Heart right ventricle (tissue), 16 donors: ENCODE data around the gene SMYD3. TPM values are rescaled to one million over a fixed set of nuclear protein-coding genes. Genes with fewer than 3 reads are reported as not detected.

Source experiments
- ATAC-seq, 8 donors: fragments of 200-7000 bp; cut with Tn5 transposase; one replicate each; pipeline ENCODE4 v1.9.1; 2020; ENCODE audit warnings: mild to moderate bottlenecking in 8 of 8, moderate library complexity in 8 of 8, moderate number of reproducible peaks in 1 of 8
- DNase-seq, 2 donors: peaks; one replicate each; pipeline ENCODE4 v3.0.0-alpha.2; 2020
- H3K27ac ChIP-seq, 10 donors: fragments of 200-600 bp; sonication (generic) in 2 of 10; one replicate each; pipeline versions ENCODE4 v1.5.0 to v1.8.0; 2020 to 2022; ENCODE audit warnings: mild to moderate bottlenecking in 3 of 10
- H3K27me3 ChIP-seq, 7 donors: fragments of 200-600 bp; one replicate each; pipeline ENCODE4 v1.8.0; 2021 to 2022; ENCODE audit warnings: mild to moderate bottlenecking in 2 of 7
- H3K36me3 ChIP-seq, 9 donors: fragments of 200-600 bp; sonication (generic) in 1 of 9; one replicate each; pipeline versions ENCODE4 v1.5.0 to v1.8.0; 2020 to 2022; ENCODE audit warnings: mild to moderate bottlenecking in 2 of 9
- H3K4me1 ChIP-seq, 9 donors: fragments of 200-600 bp; sonication (generic) in 1 of 9; one replicate each; pipeline versions ENCODE4 v1.5.0 to v1.8.0; 2020 to 2022; ENCODE audit warnings: mild to moderate bottlenecking in 4 of 9
- H3K4me3 ChIP-seq, 10 donors: fragments of 200-600 bp; sonication (generic) in 2 of 10; one replicate each; pipeline versions ENCODE4 v1.5.0 to v1.8.0; 2020 to 2022; ENCODE audit warnings: mild to moderate bottlenecking in 7 of 10, moderate library complexity in 2 of 10
- H3K9me3 ChIP-seq, 11 donors: fragments of 200-600 bp in 10 of 11; sonication (generic) in 2 of 11; one replicate each; pipeline versions ENCODE4 v1.5.0 to v1.8.0; 2013 to 2022; ENCODE audit warnings: mild to moderate bottlenecking in 2 of 11, control low read depth in 1 of 11, moderate library complexity in 1 of 11
- WGBS, 2 donors: extraction: QIAGEN DNeasy Blood & Tissue Kit; methylation state at CpG; one replicate each; pipeline ENCODE4 v1.1.7; 2013; ENCODE audit warnings: inconsistent platforms in 1 of 2; 5-methylcytosine and 5-hydroxymethylcytosine counted together
- intact Hi-C, 10 donors: fragments of 100-400 bp; cut with DNase I; formaldehyde crosslinking; loops; one replicate each; pipeline versions ENCODE4 v1.11.1 to v1.14.2; 2022
- polyA plus RNA-seq, 2 donors: library from polyadenylated mRNA; stranded (reverse); fragments of 200-250 nt; gene quantifications; one replicate each; pipeline ENCODE4 v1.2.3, GENCODE V29; 2013
- total RNA-seq, 10 donors: library from RNA; stranded (reverse); fragmentation: NEBNext Ultra II Directional in 3 of 10; extraction: Animal tissue kit (Norgen Biotek cat#: 25700) in 3 of 10; gene quantifications; one replicate each; pipeline versions ENCODE4 v1.2.1 to v1.2.4, GENCODE V29; 2021 to 2023
- TF ChIP-seq, protein P1 (sequence below), 9 donors: fragments of 200-600 bp; sonication (generic) in 2 of 9; IDR thresholded peaks; one replicate each; pipeline versions ENCODE4 v1.5.0 to v1.8.0; 2021 to 2022; ENCODE audit warnings: antibody characterized with exemption in 9 of 9, mild to moderate bottlenecking in 5 of 9, moderate library complexity in 1 of 9
- donor health status: Arrhythmogenic right ventricular cardiomyopathy.
- donor health status: ischemic (EF 13 %, LVEDD 7.1; RV severe dilation, severe dysfunction).
- donor health status: healthy with polysubstance abuse.
- donor health status: DM: no; HTN: yes; CAD: no.
- donor health status: DM: no; HTN: no; CAD: no.
- donor health status: ischemic (EF 25% LVEDD 6.9; RV normal size, moderate dysfunction).
- donor health status: ischemic (EF 25% LVEDD 5.7; RV mildly dilated, moderate dysfunction).
- donor health status: healthy.
- donor health status: DM: yes; HTN: yes; CAD: no.
- donor health status: Ischemic cardiomyopathy.
- donor health status: ischemic (EF 35%, LVEDD 5.7; RV mildly dilated, moderate dysfunction).
- donor health status: nonischemic (EF 11% LVEDD 7.7; RV severe dilation, severe dysfunction).
- donor health status: DM: yes; HTN: yes; CAD: no.
- donor health status: PGD.
- donor health status: ischemic (EF 29% LVEDD 5.4; RV normal size, mild dysfunction).
- donor health status: nonischemic (EF 23%, LVEDD 6.1; RV moderate dilation, normal function).

The SMYD3 gene
- total and polyA plus RNA-seq, 12 donors: 5.9 to 13.9 (median 8.1) TPM

DNA sequence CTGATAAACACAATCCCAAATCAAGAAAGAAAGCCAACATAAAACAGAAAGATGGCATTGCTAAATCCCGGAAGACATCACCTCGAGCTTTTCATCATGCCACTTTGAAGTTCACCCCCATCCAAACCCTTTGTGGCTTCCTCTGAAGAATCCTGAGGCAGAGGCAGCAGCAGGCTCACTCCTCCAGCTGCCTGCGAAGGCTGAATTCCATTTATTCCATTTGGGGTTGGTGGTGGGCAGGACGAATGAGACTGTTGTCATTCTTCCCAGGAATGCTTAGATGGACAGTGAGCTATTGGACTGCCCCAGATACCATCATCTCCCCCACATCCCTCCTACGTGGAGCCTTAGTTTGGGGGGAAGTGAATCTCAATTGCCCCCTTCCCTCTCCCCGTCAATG is 437.5 kb downstream of the SMYD3 start:
- Histone ChIP-seq H3K27ac (no peak overlapping the region), H3K36me3 (no peaks in the 10 kb centered on the region), H3K4me3 (no peak overlapping the region), H3K27me3 (no peaks in the 10 kb centered on the region), H3K4me1 (peaks cover 0 to 3% (median 0%) of the 10 kb centered on the region in 9 donors), H3K9me3 (no peaks in the 10 kb centered on the region)
- TF ChIP-seq, protein P1, sequence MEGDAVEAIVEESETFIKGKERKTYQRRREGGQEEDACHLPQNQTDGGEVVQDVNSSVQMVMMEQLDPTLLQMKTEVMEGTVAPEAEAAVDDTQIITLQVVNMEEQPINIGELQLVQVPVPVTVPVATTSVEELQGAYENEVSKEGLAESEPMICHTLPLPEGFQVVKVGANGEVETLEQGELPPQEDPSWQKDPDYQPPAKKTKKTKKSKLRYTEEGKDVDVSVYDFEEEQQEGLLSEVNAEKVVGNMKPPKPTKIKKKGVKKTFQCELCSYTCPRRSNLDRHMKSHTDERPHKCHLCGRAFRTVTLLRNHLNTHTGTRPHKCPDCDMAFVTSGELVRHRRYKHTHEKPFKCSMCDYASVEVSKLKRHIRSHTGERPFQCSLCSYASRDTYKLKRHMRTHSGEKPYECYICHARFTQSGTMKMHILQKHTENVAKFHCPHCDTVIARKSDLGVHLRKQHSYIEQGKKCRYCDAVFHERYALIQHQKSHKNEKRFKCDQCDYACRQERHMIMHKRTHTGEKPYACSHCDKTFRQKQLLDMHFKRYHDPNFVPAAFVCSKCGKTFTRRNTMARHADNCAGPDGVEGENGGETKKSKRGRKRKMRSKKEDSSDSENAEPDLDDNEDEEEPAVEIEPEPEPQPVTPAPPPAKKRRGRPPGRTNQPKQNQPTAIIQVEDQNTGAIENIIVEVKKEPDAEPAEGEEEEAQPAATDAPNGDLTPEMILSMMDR (IDR thresholded peaks at IDR 0.05): no peak
- 91% methylated on average over 6 of the region's 6 CpGs for WGBS, 2 donors
- intact Hi-C loops: no loop called here
- DNase-seq: no peak
- ATAC-seq: no peak

DNA sequence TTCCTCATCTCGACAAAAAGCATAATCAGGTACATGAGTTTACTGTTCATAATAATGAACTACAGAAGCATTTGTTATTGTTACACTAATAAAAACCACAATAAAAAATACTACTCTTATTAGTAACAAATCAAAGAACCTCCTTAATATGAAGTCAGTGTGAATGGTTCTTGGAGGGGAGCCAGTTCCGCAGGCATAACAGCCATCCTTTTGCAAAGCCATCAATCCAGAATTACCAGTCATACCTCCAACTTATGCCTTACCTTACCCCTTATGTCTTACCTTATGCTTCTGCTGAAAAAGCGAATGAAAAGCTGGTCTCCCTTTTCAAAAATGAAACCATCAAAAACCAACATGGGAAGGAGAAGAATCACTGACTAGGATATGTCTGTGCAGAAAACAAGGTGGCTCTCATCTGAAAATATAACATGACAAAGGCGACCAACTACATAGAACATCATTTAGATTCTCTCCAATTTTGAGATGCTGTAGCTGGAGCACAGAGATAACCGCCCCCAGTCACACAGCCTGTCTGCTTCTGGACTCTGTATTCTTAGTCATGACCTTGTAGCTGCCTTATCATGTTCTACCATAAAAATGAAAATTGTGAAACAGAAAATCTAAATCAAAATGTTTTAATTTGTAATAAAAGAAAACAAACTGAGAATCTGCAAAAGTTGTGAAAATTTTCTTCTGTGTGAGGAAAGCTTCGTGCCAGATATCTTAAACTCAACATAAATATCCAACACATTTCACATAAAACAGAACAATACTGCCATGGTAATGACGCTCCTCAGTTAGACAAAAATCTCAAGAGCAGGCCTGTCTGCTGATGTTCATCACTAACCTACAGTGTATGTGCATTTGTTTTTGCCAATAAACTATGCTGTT is 438.2 kb downstream of the SMYD3 start:
- intact Hi-C loops: no loop called here
- Histone ChIP-seq H3K4me3 (no peak overlapping the region), H3K9me3 (no peaks in the 10 kb centered on the region), H3K27ac (no peak overlapping the region), H3K27me3 (no peaks in the 10 kb centered on the region), H3K36me3 (no peaks in the 10 kb centered on the region), H3K4me1 (peaks cover 0 to 3% (median 0%) of the 10 kb centered on the region in 9 donors)
- TF ChIP-seq, protein P1 (IDR thresholded peaks at IDR 0.05): no peak
- ATAC-seq (no peak), DNase-seq (no peak)
- 82 to 95% methylated on average over 7 of the region's 7 CpGs for WGBS, 2 donors

DNA sequence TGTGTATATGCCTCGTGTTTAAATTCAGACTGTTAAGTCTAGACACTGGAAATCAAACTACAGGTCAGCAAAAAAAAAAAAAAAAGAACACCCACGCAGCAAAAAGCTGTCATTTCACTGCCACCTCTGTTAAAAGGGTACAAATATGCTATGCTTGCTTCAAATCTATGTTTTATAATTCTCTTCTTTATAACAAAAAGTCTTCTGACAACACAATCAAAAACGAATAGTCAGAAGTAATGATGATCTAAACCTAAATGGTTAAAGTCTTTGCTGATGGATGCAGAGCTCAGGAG is 438.9 kb downstream of the SMYD3 start:
- ATAC-seq (no peak), DNase-seq (no peak)
- Histone ChIP-seq H3K27ac (no peak overlapping the region), H3K4me1 (peaks cover 0 to 3% (median 0%) of the 10 kb centered on the region in 9 donors), H3K4me3 (no peak overlapping the region), H3K36me3 (no peaks in the 10 kb centered on the region), H3K27me3 (no peaks in the 10 kb centered on the region), H3K9me3 (no peaks in the 10 kb centered on the region)
- intact Hi-C loops: no loop called here
- TF ChIP-seq, protein P1 (IDR thresholded peaks at IDR 0.05): no peak
- 81 to 88% methylated on average over 3 of the region's 3 CpGs for WGBS, 2 donors

DNA sequence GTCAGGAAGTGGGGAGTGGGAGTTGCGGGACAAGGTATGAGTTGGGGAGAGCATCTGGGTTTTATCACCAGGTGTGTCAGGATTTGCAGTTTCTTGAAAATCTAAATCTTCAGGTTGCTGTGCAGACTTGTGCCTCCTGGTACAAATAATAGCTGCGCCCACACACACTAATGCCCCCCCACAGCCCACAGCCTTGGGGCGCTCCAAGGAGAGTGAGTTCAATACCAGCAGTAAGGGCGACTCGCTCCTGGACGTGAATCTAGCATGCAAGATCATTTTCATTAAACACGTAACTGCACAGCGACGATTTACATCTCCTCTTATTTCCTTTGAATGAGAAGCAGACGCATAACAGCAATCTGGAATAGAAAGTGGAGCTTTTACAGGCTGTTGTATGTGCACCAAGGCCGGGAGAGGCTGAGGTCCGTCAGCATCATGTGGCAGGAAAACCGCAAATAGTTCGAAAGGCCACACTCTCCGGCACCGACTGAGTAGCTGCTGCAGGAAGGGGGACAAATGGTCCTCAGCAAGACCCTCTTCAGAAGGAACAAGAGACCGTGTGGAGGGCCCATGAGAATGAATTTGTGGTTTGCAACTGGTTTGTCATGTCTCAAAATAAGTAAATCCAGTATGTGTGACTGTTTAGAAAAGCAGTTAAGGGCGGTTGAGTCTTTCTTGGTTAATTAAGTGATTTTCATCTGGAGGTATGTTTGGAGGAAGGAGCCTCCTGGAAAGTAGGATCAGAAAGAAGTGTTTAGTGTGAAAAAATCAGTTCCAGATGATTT is 439.5 kb downstream of the SMYD3 start:
- TF ChIP-seq, protein P1 (IDR thresholded peaks at IDR 0.05): no peak
- H3K4me1 ChIP-seq: peaks cover 0 to 7% (median 0%) of the 10 kb centered on the region in 9 donors
- no peak overlapping the region for H3K27ac ChIP-seq
- no peak for DNase-seq
- no peaks in the 10 kb centered on the region for H3K36me3 ChIP-seq
- H3K4me3 ChIP-seq: no peak overlapping the region
- no peaks in the 10 kb centered on the region for H3K27me3 ChIP-seq
- intact Hi-C loops: no loop called here
- peak in 1 of 8 donors; percentile 28 for ATAC-seq
- H3K9me3 ChIP-seq: no peaks in the 10 kb centered on the region
- 71 to 75% methylated on average over 18 of the region's 18 CpGs for WGBS, 2 donors
